Measurements from ENCODE around the gene USP5. TPM values are rescaled to one million over a fixed set of nuclear protein-coding genes. Genes with fewer than 3 reads are reported as not detected.
"Not testable (repeated sequence)": the region's sequence is repeated elsewhere in the genome, so short reads cannot be mapped to it uniquely, and the experiment has no call there.

The USP5 gene
- total RNA-seq, 1 donor, result 84.0 TPM

DNA sequence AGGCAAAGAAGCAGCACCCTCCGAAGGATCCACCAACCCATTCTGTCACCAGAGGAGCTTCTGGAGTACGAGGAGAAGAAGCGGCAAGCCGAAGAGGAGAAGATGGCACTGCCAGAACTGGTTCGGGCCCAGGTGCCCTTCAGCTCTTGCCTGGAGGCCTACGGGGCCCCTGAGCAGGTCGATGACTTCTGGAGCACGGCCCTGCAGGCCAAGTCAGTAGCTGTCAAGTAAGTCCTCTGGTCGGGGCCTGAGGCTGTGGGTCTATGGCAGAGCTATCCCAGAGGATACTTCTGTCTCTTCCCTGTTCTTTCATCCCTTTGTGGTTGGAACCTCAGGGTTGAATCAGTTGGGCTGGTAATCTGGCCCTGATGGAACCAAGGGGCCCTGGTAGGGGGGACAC is 9.4 kb downstream of the USP5 start:
- TF ChIP-seq, protein P1, sequence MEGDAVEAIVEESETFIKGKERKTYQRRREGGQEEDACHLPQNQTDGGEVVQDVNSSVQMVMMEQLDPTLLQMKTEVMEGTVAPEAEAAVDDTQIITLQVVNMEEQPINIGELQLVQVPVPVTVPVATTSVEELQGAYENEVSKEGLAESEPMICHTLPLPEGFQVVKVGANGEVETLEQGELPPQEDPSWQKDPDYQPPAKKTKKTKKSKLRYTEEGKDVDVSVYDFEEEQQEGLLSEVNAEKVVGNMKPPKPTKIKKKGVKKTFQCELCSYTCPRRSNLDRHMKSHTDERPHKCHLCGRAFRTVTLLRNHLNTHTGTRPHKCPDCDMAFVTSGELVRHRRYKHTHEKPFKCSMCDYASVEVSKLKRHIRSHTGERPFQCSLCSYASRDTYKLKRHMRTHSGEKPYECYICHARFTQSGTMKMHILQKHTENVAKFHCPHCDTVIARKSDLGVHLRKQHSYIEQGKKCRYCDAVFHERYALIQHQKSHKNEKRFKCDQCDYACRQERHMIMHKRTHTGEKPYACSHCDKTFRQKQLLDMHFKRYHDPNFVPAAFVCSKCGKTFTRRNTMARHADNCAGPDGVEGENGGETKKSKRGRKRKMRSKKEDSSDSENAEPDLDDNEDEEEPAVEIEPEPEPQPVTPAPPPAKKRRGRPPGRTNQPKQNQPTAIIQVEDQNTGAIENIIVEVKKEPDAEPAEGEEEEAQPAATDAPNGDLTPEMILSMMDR (IDR thresholded peaks at IDR 0.05; ENCODE audit: insufficient read depth, low read length), result no peak
- no peak overlapping the region for H3K4me3 ChIP-seq (ENCODE audit: low read depth, low read length)
- DNase-seq (ENCODE audit: low read depth), result no peak

DNA sequence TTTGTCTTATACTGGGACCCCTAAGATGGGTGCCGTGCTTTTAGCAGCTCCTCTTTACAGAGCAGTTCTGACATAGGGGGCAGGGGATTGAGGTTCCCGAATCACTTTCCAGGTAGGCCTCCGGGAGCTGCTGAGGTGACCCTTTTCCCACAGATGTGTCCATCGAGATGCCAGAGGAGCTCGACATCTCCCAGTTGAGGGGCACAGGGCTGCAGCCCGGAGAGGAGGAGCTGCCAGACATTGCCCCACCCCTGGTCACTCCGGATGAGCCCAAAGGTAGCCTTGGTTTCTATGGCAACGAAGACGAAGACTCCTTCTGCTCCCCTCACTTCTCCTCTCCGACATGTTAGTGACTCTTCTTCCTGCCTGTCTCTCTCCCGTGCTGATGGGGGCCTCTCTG is 11.1 kb downstream of the USP5 start:
- DNase-seq (ENCODE audit: low read depth), result no peak
- TF ChIP-seq, protein P1 (IDR thresholded peaks at IDR 0.05; ENCODE audit: insufficient read depth, low read length), result no peak
- no peak overlapping the region for H3K4me3 ChIP-seq (ENCODE audit: low read depth, low read length)

DNA sequence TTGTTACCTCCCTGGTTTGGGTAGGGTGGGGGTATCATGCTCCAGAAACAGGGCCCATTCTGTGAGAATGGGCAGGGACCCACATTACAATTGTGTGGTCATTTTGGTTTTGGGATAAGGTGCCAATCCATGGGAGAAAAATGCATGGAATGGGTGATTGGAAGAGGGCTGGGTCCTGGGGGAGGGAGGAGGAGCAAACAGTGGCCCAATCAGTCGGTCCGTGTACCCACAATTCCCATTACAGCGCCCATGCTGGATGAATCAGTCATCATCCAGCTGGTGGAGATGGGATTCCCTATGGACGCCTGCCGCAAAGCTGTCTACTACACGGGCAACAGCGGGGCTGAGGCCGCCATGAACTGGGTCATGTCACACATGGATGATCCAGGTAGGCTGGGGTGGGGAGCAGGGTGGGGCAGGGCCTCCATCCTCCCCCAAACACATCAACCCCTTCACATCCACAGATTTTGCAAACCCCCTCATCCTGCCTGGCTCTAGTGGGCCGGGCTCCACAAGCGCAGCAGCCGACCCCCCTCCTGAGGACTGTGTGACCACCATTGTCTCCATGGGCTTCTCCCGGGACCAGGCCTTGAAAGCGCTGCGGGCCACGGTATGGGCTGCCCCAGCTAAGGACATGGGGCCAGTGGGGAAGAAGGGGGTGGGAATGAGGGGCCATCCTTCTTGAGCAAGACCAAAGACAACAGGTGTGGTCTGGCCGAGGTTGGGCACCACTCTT is 11.8 kb downstream of the USP5 start:
- no peak overlapping the region for H3K4me3 ChIP-seq (ENCODE audit: low read depth, low read length)
- DNase-seq (ENCODE audit: low read depth), result no peak
- TF ChIP-seq, protein P1 (IDR thresholded peaks at IDR 0.05; ENCODE audit: insufficient read depth, low read length), result no peak

DNA sequence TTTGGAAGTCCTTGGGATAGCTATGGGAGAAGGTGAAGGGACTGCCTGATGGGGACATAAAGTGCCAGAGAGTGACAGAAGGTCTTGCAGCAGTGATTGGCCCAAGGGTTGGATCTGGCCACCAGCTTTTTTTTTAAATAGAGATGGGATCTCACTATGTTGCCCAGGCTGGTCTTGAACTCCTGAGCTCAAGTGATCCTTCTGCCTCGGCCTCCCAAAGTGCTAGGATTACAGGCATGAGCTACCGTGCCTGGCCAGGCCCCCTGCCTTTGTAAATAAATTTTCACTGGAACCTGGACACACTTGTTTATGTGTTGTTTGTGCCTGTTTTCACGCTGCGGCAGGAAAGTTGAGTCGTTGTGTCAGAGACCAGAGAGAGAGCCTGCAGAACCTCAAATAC is 13.4 kb downstream of the USP5 start:
- DNase-seq (ENCODE audit: low read depth); H3K4me3 ChIP-seq (ENCODE audit: low read depth, low read length): not testable (repeated sequence)

DNA sequence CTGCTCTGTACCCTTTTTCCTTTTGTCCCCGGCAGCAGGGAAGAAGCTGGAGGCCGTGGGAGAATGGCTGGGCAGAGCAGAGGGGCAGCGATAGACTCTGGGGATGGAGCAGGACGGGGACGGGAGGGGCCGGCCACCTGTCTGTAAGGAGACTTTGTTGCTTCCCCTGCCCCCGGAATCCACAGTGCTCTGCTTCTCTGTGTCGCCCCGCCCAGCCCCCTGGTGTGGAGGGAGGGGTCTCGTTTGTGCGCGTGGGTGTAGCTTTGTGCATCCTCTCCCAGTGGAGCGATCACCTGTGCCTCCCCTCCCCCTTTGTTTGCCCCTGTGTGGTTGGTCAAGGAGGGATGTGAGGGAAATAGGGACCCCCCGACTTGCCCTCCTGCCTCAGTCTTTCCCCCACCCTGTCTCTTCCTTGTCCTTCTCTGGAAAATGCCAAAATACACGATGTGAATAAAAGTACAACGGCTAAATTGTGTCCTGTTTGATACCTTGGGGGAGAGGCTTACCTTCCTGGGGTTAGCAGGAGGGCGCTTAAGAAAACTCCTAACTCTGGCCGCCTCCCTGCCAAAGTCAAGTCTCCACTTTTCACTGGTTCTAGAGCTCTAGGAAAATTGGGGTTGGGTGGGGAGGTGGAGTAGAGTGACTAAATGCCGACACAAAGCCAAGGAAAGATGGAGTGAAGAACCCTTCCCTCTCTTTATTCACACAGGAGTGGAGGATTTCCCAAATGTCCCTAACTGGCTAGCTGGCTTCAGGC is 14.4 kb downstream of the USP5 start:
- TF ChIP-seq, protein P1 (IDR thresholded peaks at IDR 0.05; ENCODE audit: insufficient read depth, low read length), result no peak
- peak overlapping the region; percentile 70 for H3K4me3 ChIP-seq (ENCODE audit: low read depth, low read length)
- DNase-seq (ENCODE audit: low read depth), result no peak

DNA sequence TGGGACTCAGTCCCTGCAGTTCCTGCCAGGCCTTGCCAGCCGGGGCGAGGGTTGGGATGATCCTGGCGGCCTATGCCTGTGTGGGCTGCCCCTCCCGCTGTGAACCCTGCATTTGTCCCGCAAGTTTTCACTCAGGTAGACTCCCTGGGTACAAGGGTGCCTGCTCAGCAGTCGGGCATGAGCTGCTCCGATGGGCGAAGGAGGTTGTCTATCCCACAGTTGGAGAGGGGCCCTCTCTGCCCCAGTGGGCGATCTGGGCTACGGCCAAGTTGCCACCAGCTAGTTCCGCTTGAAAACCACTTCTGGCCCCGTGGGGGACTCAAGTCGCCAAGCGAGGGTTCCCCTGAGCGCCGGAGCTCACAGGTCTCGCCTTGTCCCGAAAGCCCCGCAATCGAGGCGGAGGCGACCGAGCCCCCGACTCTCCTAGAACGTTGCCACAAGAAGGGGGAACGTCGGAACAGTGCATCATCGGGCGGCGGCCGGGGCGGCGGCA is 15.0 kb downstream of the USP5 start:
- H3K4me3 ChIP-seq (ENCODE audit: low read depth, low read length), result peak overlapping the region; percentile 70
- TF ChIP-seq, protein P1 (IDR thresholded peaks at IDR 0.05; ENCODE audit: insufficient read depth, low read length), result no peak
- no peak for DNase-seq (ENCODE audit: low read depth)

Data from fibroblast of the aortic adventitia (primary cell).